Natural killer cell (primary cell): ENCODE measurements around the gene CTIF. TPM values are rescaled to one million over a fixed set of nuclear protein-coding genes. Genes with fewer than 3 reads are reported as not detected.
A peak's percentile ranks its signal among the peaks of the same experiment; 100 is the strongest.

ENCODE experiments used
- ATAC-seq, 3 donors: fragments of 150-1000 bp in 2 of 3; fragments of 200-7000 bp in 1 of 3; cut with Tn5 transposase; 1 replicate in 1 of 3; 2 replicates in 2 of 3; pipeline ENCODE4 v1.10.0; 2021; ENCODE audit warnings: mild to moderate bottlenecking in 2 of 3, moderate library complexity in 2 of 3
- DNase-seq, 2 donors: peaks; one replicate each; pipeline versions ENCODE4 v3.0.0 to v3.0.0-alpha.2; 2013 to 2021; ENCODE audit warnings: mixed read lengths in 1 of 2
- H3K27ac ChIP-seq: one replicate; pipeline ENCODE4 v1.5.1; 2013; ENCODE audit warnings: mild to moderate bottlenecking, low read length
- H3K27me3 ChIP-seq: one replicate; pipeline ENCODE4 v1.6.1; 2013; ENCODE audit warnings: low read length; ENCODE audit not compliant: control insufficient read depth, insufficient read depth
- H3K36me3 ChIP-seq: one replicate; pipeline ENCODE4 v1.6.1; 2013; ENCODE audit warnings: low read length; ENCODE audit not compliant: control insufficient read depth, insufficient read depth
- H3K4me1 ChIP-seq: one replicate; pipeline ENCODE4 v1.6.1; 2013; ENCODE audit warnings: low read length; ENCODE audit not compliant: control insufficient read depth, insufficient read depth
- H3K4me3 ChIP-seq: one replicate; pipeline ENCODE4 v1.5.1; 2013; ENCODE audit warnings: low read length
- H3K9me3 ChIP-seq: one replicate; pipeline ENCODE4 v1.6.1; 2013; ENCODE audit warnings: low read length; ENCODE audit not compliant: control insufficient read depth, insufficient read depth
- H3K27ac Mint-ChIP-seq, 2 donors: one replicate each; pipeline ENCODE4 v1.8.0; 2022; ENCODE audit warnings: mild to moderate bottlenecking in 2 of 2, mixed read lengths in 2 of 2, moderate library complexity in 1 of 2
- H3K27me3 Mint-ChIP-seq, 2 donors: one replicate each; pipeline ENCODE4 v1.8.0; 2022; ENCODE audit warnings: low read depth in 2 of 2, mixed read lengths in 2 of 2
- H3K36me3 Mint-ChIP-seq: one replicate; pipeline ENCODE4 v1.8.0; 2022; ENCODE audit warnings: mixed read lengths
- H3K4me1 Mint-ChIP-seq, 2 donors: one replicate each; pipeline ENCODE4 v1.8.0; 2022; ENCODE audit warnings: mixed read lengths in 2 of 2
- H3K4me3 Mint-ChIP-seq: one replicate; pipeline ENCODE4 v1.8.0; 2022; ENCODE audit warnings: mild to moderate bottlenecking, moderate library complexity, mixed read lengths
- H3K9me3 Mint-ChIP-seq, 2 donors: one replicate each; pipeline ENCODE4 v1.8.0; 2022; ENCODE audit warnings: mixed read lengths in 2 of 2
- CTCF ChIP-seq: fragments of 200-600 bp; IDR thresholded peaks from one replicate; pipeline ENCODE4 v1.8.0; 2022; ENCODE audit warnings: antibody characterized with exemption
- WGBS: methylation state at CpG from one replicate; pipeline ENCODE4 v1.1.7; 2013; ENCODE audit warnings: missing lambda C conversion rate; ENCODE audit not compliant: insufficient coverage; 5-methylcytosine and 5-hydroxymethylcytosine counted together
- intact Hi-C: fragments of 100-400 bp; cut with micrococcal nuclease; formaldehyde crosslinking; loops from one replicate; pipeline ENCODE4 v1.14.2; 2022
- total RNA-seq, 4 donors: library from RNA; stranded (reverse); fragments of 120-200 nt in 1 of 4; gene quantifications; one replicate each; pipeline versions ENCODE4 v1.2.3 to v1.2.4, GENCODE V29; 2013 to 2022

The CTIF gene
- total RNA-seq, 3 donors from 2014 or later (not counting 1 experiment from before 2014, with no cell fraction given) = 6.9 to 10.2 (median 8.2) TPM

- intact Hi-C loops = no loop called here
- ATAC-seq (no peak), DNase-seq (no peak)
- Mint-ChIP-seq H3K9me3 (peaks cover 12% of the 10 kb centered on the region in 2 donors), H3K4me1 (peaks cover 71 to 84% of the 10 kb centered on the region in 2 donors), H3K27ac (peak overlapping the region in 1 of 2 donors; percentile 44), H3K4me3 (no peak overlapping the region), H3K27me3 (no peaks in the 10 kb centered on the region), H3K36me3 (no peaks in the 10 kb centered on the region)
- WGBS = 84% methylated on average over 11 of the region's 11 CpGs
- Histone ChIP-seq H3K27ac (no peak overlapping the region), H3K27me3 (no peaks in the 10 kb centered on the region), H3K4me3 (no peak overlapping the region), H3K4me1 (peaks cover 52% of the 10 kb centered on the region), H3K9me3 (no peaks in the 10 kb centered on the region), H3K36me3 (no peaks in the 10 kb centered on the region)
- no peak for TF ChIP-seq CTCF
Observed at GRCh38 chr18:48847807-48848486, 309.1 kb downstream of the CTIF start.

GRCh38 chr18:48848641-48849143, 309.9 kb downstream of the CTIF start:
- peaks cover 46% of the 10 kb centered on the region for H3K4me1 ChIP-seq
- no peak for TF ChIP-seq CTCF
- intact Hi-C loops = no loop called here
- H3K9me3 ChIP-seq = no peaks in the 10 kb centered on the region
- no peaks in the 10 kb centered on the region for H3K36me3 Mint-ChIP-seq
- peak overlapping the region in 1 of 2 donors; percentile 44 for H3K27ac Mint-ChIP-seq
- H3K9me3 Mint-ChIP-seq = peaks cover 12% of the 10 kb centered on the region in 2 donors
- no peak for ATAC-seq
- H3K27me3 ChIP-seq = no peaks in the 10 kb centered on the region
- DNase-seq = no peak
- WGBS = 95% methylated on average over 13 of the region's 13 CpGs
- peaks cover 68 to 84% of the 10 kb centered on the region in 2 donors for H3K4me1 Mint-ChIP-seq
- H3K27ac ChIP-seq = no peak overlapping the region
- no peaks in the 10 kb centered on the region for H3K27me3 Mint-ChIP-seq
- no peaks in the 10 kb centered on the region for H3K36me3 ChIP-seq
- H3K4me3 ChIP-seq = no peak overlapping the region
- H3K4me3 Mint-ChIP-seq = no peak overlapping the region

- ATAC-seq = no peak
- Histone ChIP-seq H3K27me3 (no peaks in the 10 kb centered on the region), H3K27ac (no peak overlapping the region), H3K4me3 (no peak overlapping the region), H3K36me3 (no peaks in the 10 kb centered on the region), H3K4me1 (peaks cover 34% of the 10 kb centered on the region), H3K9me3 (no peaks in the 10 kb centered on the region)
- Mint-ChIP-seq H3K9me3 (peaks cover 6% of the 10 kb centered on the region in 2 donors), H3K36me3 (no peaks in the 10 kb centered on the region), H3K27me3 (no peaks in the 10 kb centered on the region), H3K27ac (peak overlapping the region; percentile 60 to 72), H3K4me1 (peaks cover 60 to 79% of the 10 kb centered on the region in 2 donors), H3K4me3 (peak overlapping the region; percentile 18)
- no peak for TF ChIP-seq CTCF
- no peak for DNase-seq
- intact Hi-C loops = no loop called here
- 61% methylated on average over 15 of the region's 17 CpGs for WGBS
Observed at GRCh38 chr18:48850822-48851598, 312.2 kb downstream of the CTIF start.
